ENCODE data around the gene RHOF.

The RHOF gene

DNA sequence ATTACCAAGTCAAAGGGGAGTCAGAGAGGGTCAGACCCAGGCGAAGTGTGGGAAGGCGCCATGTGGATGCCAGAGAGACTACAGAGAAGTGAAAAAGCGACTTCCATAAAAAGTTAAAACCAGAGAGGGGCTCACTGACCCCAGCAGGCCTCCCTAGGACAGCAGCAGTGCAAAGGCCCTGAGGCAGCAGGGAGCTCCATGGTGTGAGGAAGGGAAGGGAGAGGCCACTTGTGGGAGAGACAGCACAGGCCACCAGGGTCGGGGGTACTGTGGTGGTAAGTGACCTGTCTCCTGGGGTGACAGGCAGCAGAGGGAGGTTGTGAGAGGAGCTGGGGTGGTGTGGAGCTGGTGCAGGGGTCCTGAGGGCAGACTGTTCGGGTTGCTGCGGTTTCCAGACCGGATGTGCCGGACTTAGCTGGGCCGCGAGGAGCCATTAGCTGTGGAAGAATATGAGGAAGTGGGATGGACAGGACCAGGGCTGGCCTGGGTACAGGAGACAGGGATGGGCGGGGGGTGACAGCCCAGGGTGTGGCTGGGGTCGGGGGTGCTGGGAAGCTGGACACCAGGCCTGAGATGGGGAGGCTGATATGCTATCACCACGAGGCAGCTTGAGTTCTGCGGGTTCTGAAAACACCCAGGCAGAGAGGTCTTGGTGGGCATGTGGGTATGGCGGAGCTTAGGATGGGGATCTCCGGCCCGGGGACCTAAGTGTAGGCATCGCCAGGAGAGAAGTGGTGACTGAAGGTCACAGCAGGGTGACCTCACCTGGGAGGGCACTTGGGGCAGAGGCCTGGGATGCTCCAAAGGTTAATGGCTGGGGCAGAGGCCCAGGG lies 33.0 kb upstream of the RHOF start:
- no peak for DNase-seq (ENCODE audit: low read depth in 2 of 2)
- no peak overlapping the region for H3K4me3 ChIP-seq (replicated peaks in 1 of 2; ENCODE audit: low read depth in 2 of 2, low read length in 2 of 2)
- no peak for TF ChIP-seq CTCF (IDR thresholded peaks at IDR 0.05; ENCODE audit: low read depth, low read length)

- H3K4me3 ChIP-seq (replicated peaks in 1 of 2; ENCODE audit: low read depth in 2 of 2, low read length in 2 of 2), result no peak overlapping the region
- no peak for TF ChIP-seq CTCF (IDR thresholded peaks at IDR 0.05; ENCODE audit: low read depth, low read length)
- DNase-seq (ENCODE audit: low read depth in 2 of 2), result no peak
Observed at GRCh38 chr12:121825041-121825523, 31.6 kb upstream of the RHOF start.

- no peak overlapping the region for H3K4me3 ChIP-seq (replicated peaks in 1 of 2; ENCODE audit: low read depth in 2 of 2, low read length in 2 of 2)
- DNase-seq (ENCODE audit: low read depth in 2 of 2), result no peak
- no peak for TF ChIP-seq CTCF (IDR thresholded peaks at IDR 0.05; ENCODE audit: low read depth, low read length)
Observed at GRCh38 chr12:121823727-121824115, 30.2 kb upstream of the RHOF start.

DNA sequence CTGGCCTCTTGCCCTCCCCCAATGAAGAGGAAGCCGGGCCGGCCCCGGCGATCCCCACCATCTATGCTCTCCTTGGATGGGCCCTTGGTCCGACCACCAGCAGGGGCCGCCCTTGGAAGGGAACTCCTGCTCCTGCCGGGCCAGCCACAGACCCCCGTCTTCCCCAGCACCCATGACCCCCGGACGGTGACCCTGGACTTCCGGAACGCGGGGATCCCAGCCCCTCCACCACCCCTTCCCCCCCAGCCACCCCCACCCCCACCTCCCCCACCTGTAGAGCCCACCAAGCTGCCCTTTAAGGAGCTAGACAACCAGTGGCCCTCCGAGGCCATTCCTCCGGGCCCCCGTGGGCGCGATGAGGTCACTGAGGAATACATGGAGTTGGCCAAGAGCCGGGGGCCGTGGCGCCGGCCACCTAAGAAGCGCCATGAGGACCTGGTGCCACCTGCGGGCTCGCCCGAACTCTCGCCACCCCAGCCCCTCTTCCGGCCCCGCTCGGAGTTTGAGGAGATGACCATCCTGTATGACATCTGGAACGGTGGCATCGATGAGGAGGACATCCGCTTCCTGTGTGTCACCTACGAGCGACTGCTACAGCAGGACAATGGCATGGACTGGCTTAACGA lies 29.7 kb upstream of the RHOF start:
- H3K4me3 ChIP-seq (replicated peaks in 1 of 2; ENCODE audit: low read depth in 2 of 2, low read length in 2 of 2), result no peak overlapping the region
- TF ChIP-seq CTCF (IDR thresholded peaks at IDR 0.05; ENCODE audit: low read depth, low read length), result peak; percentile 6
- DNase-seq (ENCODE audit: low read depth in 2 of 2), result no peak

DNA sequence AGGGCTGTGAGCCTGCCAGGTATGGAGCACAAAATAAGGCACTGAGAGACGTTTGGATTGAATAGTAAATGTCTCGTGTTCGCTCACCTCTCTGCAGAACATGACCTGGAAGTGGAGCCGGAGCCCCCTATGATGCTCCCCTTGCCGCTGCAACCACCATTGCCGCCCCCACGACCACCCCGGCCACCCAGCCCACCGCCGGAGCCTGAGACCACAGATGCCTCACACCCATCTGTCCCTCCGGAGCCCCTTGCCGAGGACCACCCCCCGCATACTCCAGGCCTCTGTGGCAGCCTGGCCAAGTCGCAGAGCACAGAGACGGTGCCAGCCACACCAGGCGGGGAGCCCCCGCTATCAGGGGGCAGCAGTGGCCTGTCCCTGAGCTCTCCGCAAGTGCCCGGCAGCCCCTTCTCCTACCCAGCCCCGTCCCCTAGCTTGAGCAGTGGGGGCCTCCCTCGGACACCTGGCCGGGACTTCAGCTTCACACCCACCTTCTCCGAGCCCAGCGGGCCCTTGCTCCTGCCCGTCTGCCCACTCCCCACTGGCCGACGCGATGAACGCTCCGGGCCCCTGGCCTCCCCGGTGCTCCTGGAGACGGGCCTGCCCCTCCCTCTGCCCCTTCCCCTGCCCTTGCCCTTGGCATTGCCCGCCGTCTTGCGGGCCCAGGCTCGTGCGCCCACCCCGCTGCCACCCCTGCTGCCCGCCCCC lies 29.1 kb upstream of the RHOF start:
- no peak for DNase-seq (ENCODE audit: low read depth in 2 of 2)
- H3K4me3 ChIP-seq (replicated peaks in 1 of 2; ENCODE audit: low read depth in 2 of 2, low read length in 2 of 2), result no peak overlapping the region
- no peak for TF ChIP-seq CTCF (IDR thresholded peaks at IDR 0.05; ENCODE audit: low read depth, low read length)

DNA sequence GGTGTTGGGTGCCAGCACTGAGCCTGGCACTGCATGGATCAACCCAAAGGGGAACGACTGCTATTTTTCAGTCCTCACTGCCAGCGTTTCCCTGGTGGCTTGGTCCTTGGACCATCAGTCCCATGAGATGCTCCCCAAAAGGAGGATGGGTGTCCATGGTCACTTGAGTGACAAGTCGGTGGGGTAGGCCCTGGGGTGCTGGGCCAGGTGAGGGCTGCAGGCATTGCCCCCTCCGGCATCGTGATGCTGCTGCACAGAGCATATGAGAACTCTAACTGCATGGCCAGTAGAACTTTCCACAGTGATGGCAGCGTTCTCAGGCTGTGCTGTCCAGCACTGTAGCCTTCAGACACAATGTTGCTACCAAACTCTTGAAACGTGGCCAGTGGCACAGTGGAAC lies 26.6 kb upstream of the RHOF start:
- DNase-seq (ENCODE audit: low read depth in 2 of 2), result no peak
- TF ChIP-seq CTCF (IDR thresholded peaks at IDR 0.05; ENCODE audit: low read depth, low read length), result no peak
- H3K4me3 ChIP-seq (replicated peaks in 1 of 2; ENCODE audit: low read depth in 2 of 2, low read length in 2 of 2), result no peak overlapping the region
